ENCODE data around the gene MDM4.
"Not testable (repeated sequence)": the region's sequence is repeated elsewhere in the genome, so short reads cannot be mapped to it uniquely, and the experiment has no call there.

The MDM4 gene

GRCh38 chr1:204493145-204493983, 22.8 kb upstream of the MDM4 start:
- no peak for DNase-seq

GRCh38 chr1:204493984-204494280, 22.3 kb upstream of the MDM4 start:
- DNase-seq, result peak; percentile 43

GRCh38 chr1:204494281-204495077, 21.7 kb upstream of the MDM4 start, which contains the start of gene PIK3C2B:
Gene PIK3C2B (minus strand): TSS chr1:204494805. CDS start chr1:204469802, 25,003 bp downstream.
- DNase-seq, result peak; percentile 71

GRCh38 chr1:204495078-204495753, 21.0 kb upstream of the MDM4 start:
- DNase-seq, result no peak

GRCh38 chr1:204495777-204496176, 20.4 kb upstream of the MDM4 start:
- no peak for DNase-seq

GRCh38 chr1:204498981-204499380, 17.2 kb upstream of the MDM4 start:
- DNase-seq, result no peak

- no peak for DNase-seq
Observed at GRCh38 chr1:204499511-204500468, 16.4 kb upstream of the MDM4 start.

GRCh38 chr1:204502241-204502640, 14.0 kb upstream of the MDM4 start:
- DNase-seq, result no peak

GRCh38 chr1:204503122-204503912, 12.9 kb upstream of the MDM4 start:
- no peak for DNase-seq

- no peak for DNase-seq
Observed at GRCh38 chr1:204503913-204504519, 12.2 kb upstream of the MDM4 start.

GRCh38 chr1:204505674-204506200, 10.5 kb upstream of the MDM4 start:
- no peak for DNase-seq

- peak; percentile 76 for DNase-seq
Observed at GRCh38 chr1:204506201-204506968, 9.8 kb upstream of the MDM4 start.

GRCh38 chr1:204506969-204507316, 9.3 kb upstream of the MDM4 start:
- DNase-seq, result peak; percentile 89

GRCh38 chr1:204507317-204508105, 8.7 kb upstream of the MDM4 start:
- DNase-seq, result peak; percentile 36

GRCh38 chr1:204509186-204509635, 7.0 kb upstream of the MDM4 start:
- DNase-seq, result no peak

- peak; percentile 45 for DNase-seq
Observed at GRCh38 chr1:204511366-204511765, 4.8 kb upstream of the MDM4 start.

- DNase-seq, result peak; percentile 81
Observed at GRCh38 chr1:204513117-204513716, 3.0 kb upstream of the MDM4 start.

- no peak for DNase-seq
Observed at GRCh38 chr1:204514828-204515227, 1.4 kb upstream of the MDM4 start.

GRCh38 chr1:204517382-204517781, 1.2 kb downstream of the MDM4 start:
- DNase-seq, result not testable (repeated sequence)

All from CD4-positive, alpha-beta T cell treated with Interferon gamma for 1 hour (primary cell).